Fibroblast of lung (primary cell): Measurements from ENCODE around the gene SGPP2. TPM values are rescaled to one million over a fixed set of nuclear protein-coding genes. Genes with fewer than 3 reads are reported as not detected.

Source experiments
- DNase-seq, 2 donors: peaks; one replicate each; pipeline versions ENCODE4 v3.0.0 to v3.0.0-alpha.2; 2010; ENCODE audit warnings: low read depth in 2 of 2
- H2AFZ ChIP-seq: 2 replicates; pipeline ENCODE4 v1.5.1; 2012; ENCODE audit warnings: low read length, control low read depth, inconsistent platforms
- H3K27ac ChIP-seq: 2 replicates; pipeline ENCODE4 v1.5.1; 2011; ENCODE audit warnings: low read length, control low read depth; ENCODE audit not compliant: insufficient read depth
- H3K27me3 ChIP-seq: 2 replicates; pipeline ENCODE4 v1.5.1; 2011; ENCODE audit warnings: mild to moderate bottlenecking, low read length; ENCODE audit not compliant: control insufficient read depth, insufficient read depth
- H3K36me3 ChIP-seq: 2 replicates; pipeline ENCODE4 v1.5.1; 2011; ENCODE audit warnings: low read length; ENCODE audit not compliant: control insufficient read depth, insufficient read depth
- H3K4me1 ChIP-seq: 2 replicates; pipeline ENCODE4 v1.5.1; 2011; ENCODE audit warnings: low read length; ENCODE audit not compliant: control insufficient read depth, insufficient read depth; ENCODE audit errors: extremely low read depth
- H3K4me2 ChIP-seq: 2 replicates; pipeline ENCODE4 v1.5.1; 2011; ENCODE audit warnings: low read length, control low read depth; ENCODE audit not compliant: insufficient read depth; ENCODE audit errors: extremely low read depth
- H3K4me3 ChIP-seq, 4 experiments: fragments of 200-600 bp in 1 of 4; sonication (generic) in 1 of 4; replicated peaks in 1 of 4; 2 replicates each; pipeline ENCODE4 v1.5.1; 2011 to 2016; ENCODE audit warnings: low read length in 4 of 4, low read depth in 3 of 4, mild to moderate bottlenecking in 3 of 4, control low read depth in 2 of 4, inconsistent platforms in 1 of 4, mixed read lengths in 1 of 4; ENCODE audit not compliant: insufficient read depth in 1 of 4; ENCODE audit errors: control extremely low read depth in 1 of 4
- H3K79me2 ChIP-seq: 2 replicates; pipeline ENCODE4 v1.5.1; 2012; ENCODE audit warnings: mild to moderate bottlenecking, low read length, inconsistent platforms; ENCODE audit not compliant: control insufficient read depth, insufficient read depth
- H3K9ac ChIP-seq: 2 replicates; pipeline ENCODE4 v1.5.1; 2011; ENCODE audit warnings: mild to moderate bottlenecking, low read length, control low read depth; ENCODE audit not compliant: insufficient read depth
- H3K9me3 ChIP-seq: 2 replicates; pipeline ENCODE4 v1.5.1; 2012; ENCODE audit warnings: low read depth, low read length; ENCODE audit not compliant: control insufficient read depth, insufficient read depth
- H4K20me1 ChIP-seq: 2 replicates; pipeline ENCODE4 v1.5.1; 2011; ENCODE audit warnings: low read length; ENCODE audit not compliant: control insufficient read depth, insufficient read depth; ENCODE audit errors: extremely low read depth
- CTCF ChIP-seq, 2 donors: IDR thresholded peaks in 1 of 2; conservative IDR thresholded peaks in 1 of 2; 1 replicate in 1 of 2; 2 replicates in 1 of 2; pipeline ENCODE4 v1.5.1; 2011 to 2012; ENCODE audit warnings: low read length in 2 of 2, control low read depth in 1 of 2, inconsistent platforms in 1 of 2, low read depth in 1 of 2, mild to moderate bottlenecking in 1 of 2
- EZH2 ChIP-seq: IDR thresholded peaks from 2 replicates; pipeline ENCODE4 v1.5.1; 2012; ENCODE audit warnings: low read length, control low read depth, mild to moderate bottlenecking; ENCODE audit errors: missing control alignments
- polyA plus RNA-seq, 2 donors: library from polyadenylated mRNA; depleted of rRNA in 1 of 2; stranded (reverse) in 1 of 2; unstranded in 1 of 2; fragments of >200 nt; gene quantifications; 2 replicates each; pipeline ENCODE4 v1.2.1, GENCODE V29; 2011 to 2012; ENCODE audit warnings: missing spikeins in 1 of 2
- total RNA-seq: library from RNA; depleted of rRNA; stranded (reverse); fragments of >200 nt; gene quantifications from 2 replicates; pipeline ENCODE4 v1.2.1, GENCODE V29; 2014

The SGPP2 gene
- total and polyA plus RNA-seq, 2 donors (not counting 1 experiment from before 2014, with no cell fraction given), result not detected

GRCh38 chr2:222544661-222545060, 120.3 kb downstream of the SGPP2 start:
- no peaks in the 10 kb centered on the region for H3K9me3 ChIP-seq
- H3K4me2 ChIP-seq, result no peak overlapping the region
- no peaks in the 10 kb centered on the region for H3K4me1 ChIP-seq
- TF ChIP-seq EZH2, result no peak
- no peak for TF ChIP-seq CTCF (conservative IDR thresholded peaks at IDR 0.05 in 1 of 2, IDR thresholded peaks at IDR 0.05 in 1 of 2; ENCODE audit: low read depth in 1 of 2, low read length in 2 of 2)
- no peaks in the 10 kb centered on the region for H3K79me2 ChIP-seq
- H4K20me1 ChIP-seq, result no peaks in the 10 kb centered on the region
- H3K4me3 ChIP-seq, result no peak overlapping the region
- no peaks in the 10 kb centered on the region for H3K36me3 ChIP-seq
- H3K9ac ChIP-seq, result no peak overlapping the region
- no peak overlapping the region for H2AFZ ChIP-seq
- no peaks in the 10 kb centered on the region for H3K27me3 ChIP-seq
- no peak for DNase-seq
- H3K27ac ChIP-seq, result no peak overlapping the region

- TF ChIP-seq CTCF (conservative IDR thresholded peaks at IDR 0.05 in 1 of 2, IDR thresholded peaks at IDR 0.05 in 1 of 2; ENCODE audit: low read depth in 1 of 2, low read length in 2 of 2) (no peak), EZH2 (no peak)
- DNase-seq, result no peak
- Histone ChIP-seq H2AFZ (no peak overlapping the region), H3K27ac (no peak overlapping the region), H3K4me1 (no peaks in the 10 kb centered on the region), H3K4me3 (no peak overlapping the region), H3K9me3 (no peaks in the 10 kb centered on the region), H3K27me3 (no peaks in the 10 kb centered on the region), H3K79me2 (no peaks in the 10 kb centered on the region), H3K36me3 (no peaks in the 10 kb centered on the region), H3K9ac (no peak overlapping the region), H4K20me1 (no peaks in the 10 kb centered on the region), H3K4me2 (no peak overlapping the region)
These were observed 121.8 kb downstream of the SGPP2 start for GRCh38 chr2:222545823-222546795.

GRCh38 chr2:222547083-222547482, 122.7 kb downstream of the SGPP2 start:
- TF ChIP-seq CTCF (conservative IDR thresholded peaks at IDR 0.05 in 1 of 2, IDR thresholded peaks at IDR 0.05 in 1 of 2; ENCODE audit: low read depth in 1 of 2, low read length in 2 of 2), result no peak
- no peak for TF ChIP-seq EZH2

More at GRCh38 chr2:222547083-222547482, 122.7 kb downstream of the SGPP2 start:
- H3K9me3 ChIP-seq, result no peaks in the 10 kb centered on the region
- no peaks in the 10 kb centered on the region for H3K27me3 ChIP-seq
- no peaks in the 10 kb centered on the region for H3K79me2 ChIP-seq
- H3K9ac ChIP-seq, result no peak overlapping the region
- H4K20me1 ChIP-seq, result no peaks in the 10 kb centered on the region
- no peaks in the 10 kb centered on the region for H3K36me3 ChIP-seq
- H3K4me1 ChIP-seq, result no peaks in the 10 kb centered on the region
- no peak overlapping the region for H2AFZ ChIP-seq
- no peak overlapping the region for H3K4me3 ChIP-seq
- no peak overlapping the region for H3K27ac ChIP-seq
- no peak for DNase-seq
- H3K4me2 ChIP-seq, result no peak overlapping the region
